Endothelial cell of umbilical vein (primary cell): ENCODE results near the gene IFITM2. TPM values are rescaled to one million over a fixed set of nuclear protein-coding genes. Genes with fewer than 3 reads are reported as not detected.

Experiments used
- BruUV-seq: library from RNA; stranded (reverse); fragments of 400-500 nt; replicated peaks from 2 replicates; lab custom pipeline; 2021; lab: Mats Ljungman, UMichigan
- CTCF ChIA-PET: fragments of 300-600, 350-600 bp; sonication (Branson Sonifier 250); formaldehyde crosslinking; loops from one replicate; lab custom pipeline; 2021; ENCODE audit warnings: antibody characterized with exemption, inconsistent platforms; lab: Charles Lee
- POLR2A ChIA-PET: fragments of 300-600, 350-600 bp; sonication (Branson Sonifier 250); formaldehyde crosslinking; loops from one replicate; lab custom pipeline; 2021; ENCODE audit warnings: antibody characterized with exemption, inconsistent platforms; lab: Charles Lee
- DNase-seq: peaks from one replicate; pipeline ENCODE4 v3.0.0-alpha.2; 2011; ENCODE audit warnings: low read depth, low spot score
- FAIRE-seq: peaks from 2 replicates; lab custom pipeline; 2011; peaks lifted over from hg19 to GRCh38; lab: Jason Lieb, UNC
- H2AFZ ChIP-seq: 2 replicates; pipeline ENCODE4 v1.6.0; 2012; ENCODE audit warnings: low read depth, low read length, control low read depth, inconsistent platforms
- H3K27ac ChIP-seq: 2 replicates; pipeline ENCODE4 v1.5.1; 2011; ENCODE audit warnings: low read depth, mild to moderate bottlenecking, control low read depth, low read length, moderate library complexity; ENCODE audit not compliant: insufficient read depth
- H3K27me3 ChIP-seq, 2 experiments: 2 replicates each; pipeline versions ENCODE4 v1.6.0 to v1.6.1; 2011; ENCODE audit warnings: low read length in 2 of 2, mixed read lengths in 1 of 2; ENCODE audit not compliant: control insufficient read depth in 2 of 2, insufficient read depth in 2 of 2
- H3K36me3 ChIP-seq, 2 experiments: 2 replicates in 1 of 2; 3 replicates in 1 of 2; pipeline ENCODE4 v1.5.1; 2011; ENCODE audit warnings: low read length in 2 of 2, mild to moderate bottlenecking in 1 of 2, moderate library complexity in 1 of 2; ENCODE audit not compliant: control insufficient read depth in 2 of 2, insufficient read depth in 2 of 2; ENCODE audit errors: extremely low read depth in 1 of 2
- H3K4me1 ChIP-seq: 3 replicates; pipeline ENCODE4 v1.5.1; 2011; ENCODE audit warnings: mild to moderate bottlenecking, low read length; ENCODE audit not compliant: control insufficient read depth, insufficient read depth; ENCODE audit errors: extremely low read depth
- H3K4me2 ChIP-seq: 2 replicates; pipeline ENCODE4 v1.6.1; 2011; ENCODE audit warnings: low read length, control low read depth, mixed read lengths; ENCODE audit not compliant: insufficient read depth
- H3K4me3 ChIP-seq, 3 experiments: fragments of 200-600 bp in 1 of 3; sonication (generic), shearing (Covaris generic) in 1 of 3; replicated peaks in 1 of 3; 2 replicates each; pipeline ENCODE4 v1.5.1; 2011 to 2016; ENCODE audit warnings: control low read depth in 3 of 3, low read length in 3 of 3, mild to moderate bottlenecking in 2 of 3, inconsistent platforms in 1 of 3, low read depth in 1 of 3, moderate library complexity in 1 of 3; ENCODE audit not compliant: insufficient read depth in 1 of 3
- H3K79me2 ChIP-seq: 2 replicates; pipeline ENCODE4 v1.6.0; 2012; ENCODE audit warnings: low read length, inconsistent platforms; ENCODE audit not compliant: control insufficient read depth, insufficient read depth
- H3K9ac ChIP-seq: replicated peaks from 2 replicates; pipeline ENCODE3; 2011; ENCODE audit warnings: low read length, control low read depth; ENCODE audit not compliant: insufficient read depth; ENCODE audit errors: extremely low read depth
- H3K9me1 ChIP-seq: replicated peaks from 3 replicates; pipeline ENCODE4 v1.6.0; 2011; ENCODE audit warnings: mild to moderate bottlenecking, low read length; ENCODE audit not compliant: control insufficient read depth, insufficient read depth; ENCODE audit errors: extremely low read depth
- H3K9me3 ChIP-seq: replicated peaks from 2 replicates; pipeline ENCODE4 v1.5.1; 2012; ENCODE audit warnings: low read length, inconsistent platforms; ENCODE audit not compliant: control insufficient read depth, insufficient read depth
- H4K20me1 ChIP-seq: replicated peaks from 2 replicates; pipeline ENCODE3; 2011; ENCODE audit warnings: mild to moderate bottlenecking, low read length; ENCODE audit not compliant: control insufficient read depth, insufficient read depth; ENCODE audit errors: extremely low read depth
- FOS ChIP-seq: IDR thresholded peaks from 2 replicates; pipeline ENCODE4 v1.6.1; 2011; ENCODE audit warnings: mild to moderate bottlenecking, low read length, moderate library complexity, borderline replicate concordance; ENCODE audit not compliant: insufficient read depth
- GATA2 ChIP-seq: IDR thresholded peaks from 2 replicates; pipeline ENCODE4 v1.7.0; 2011; ENCODE audit warnings: low read depth, mild to moderate bottlenecking, moderate library complexity, mixed read lengths, low read length; ENCODE audit not compliant: insufficient read length, insufficient read depth
- JUN ChIP-seq: IDR thresholded peaks from 2 replicates; pipeline ENCODE4 v1.6.1; 2011; ENCODE audit warnings: borderline replicate concordance, low read depth; ENCODE audit not compliant: insufficient read length, insufficient read depth
- MYC ChIP-seq: IDR thresholded peaks from one replicate; pipeline ENCODE4 v1.6.1; 2011; ENCODE audit warnings: mild to moderate bottlenecking, low read depth, low read length
- POLR2A ChIP-seq: IDR thresholded peaks from 2 replicates; pipeline ENCODE4 v1.6.1; 2012; ENCODE audit warnings: low read depth, mild to moderate bottlenecking, control low read depth, low read length
- dilution Hi-C: fragments of 300-500 bp; cut with MboI; formaldehyde crosslinking; loops from one replicate; pipeline ENCODE4 v1.15.0; 2019; ENCODE audit warnings: low sequenced_read_pairs; ENCODE audit not compliant: extremely low pct_ligation_motif_present
- intact Hi-C: fragments of 100-400 bp; cut with micrococcal nuclease; formaldehyde crosslinking; loops from one replicate; pipeline ENCODE4 v1.10.0; 2022
- polyA plus RNA-seq, 4 experiments: library from polyadenylated mRNA; depleted of rRNA in 3 of 4; stranded (reverse) in 3 of 4; unstranded in 1 of 4; fragments of >200 nt; gene quantifications; 2 replicates each; pipeline versions ENCODE4 v1.2.1 to v1.2.3, GENCODE V29; 2011 to 2012; ENCODE audit warnings: missing spikeins in 1 of 4
- total RNA-seq: library from RNA; stranded (reverse); gene quantifications from 2 replicates; pipeline ENCODE4 v1.2.3, GENCODE V29; 2021
- TF ChIP-seq, protein P1 (sequence below), 2 donors: IDR thresholded peaks; 1 replicate in 1 of 2; 2 replicates in 1 of 2; pipeline ENCODE4 v1.5.1; 2011; ENCODE audit warnings: low read length in 2 of 2, mild to moderate bottlenecking in 2 of 2, moderate library complexity in 2 of 2, control low read depth in 1 of 2, inconsistent platforms in 1 of 2, low read depth in 1 of 2; ENCODE audit not compliant: insufficient read depth in 1 of 2; ENCODE audit errors: extremely low read depth in 1 of 2

Gene IFITM2
- total and polyA plus RNA-seq, 2 donors (not counting 3 experiments of a cell fraction or from before 2014, with no cell fraction given) = 219 to 1,135 TPM

DNA sequence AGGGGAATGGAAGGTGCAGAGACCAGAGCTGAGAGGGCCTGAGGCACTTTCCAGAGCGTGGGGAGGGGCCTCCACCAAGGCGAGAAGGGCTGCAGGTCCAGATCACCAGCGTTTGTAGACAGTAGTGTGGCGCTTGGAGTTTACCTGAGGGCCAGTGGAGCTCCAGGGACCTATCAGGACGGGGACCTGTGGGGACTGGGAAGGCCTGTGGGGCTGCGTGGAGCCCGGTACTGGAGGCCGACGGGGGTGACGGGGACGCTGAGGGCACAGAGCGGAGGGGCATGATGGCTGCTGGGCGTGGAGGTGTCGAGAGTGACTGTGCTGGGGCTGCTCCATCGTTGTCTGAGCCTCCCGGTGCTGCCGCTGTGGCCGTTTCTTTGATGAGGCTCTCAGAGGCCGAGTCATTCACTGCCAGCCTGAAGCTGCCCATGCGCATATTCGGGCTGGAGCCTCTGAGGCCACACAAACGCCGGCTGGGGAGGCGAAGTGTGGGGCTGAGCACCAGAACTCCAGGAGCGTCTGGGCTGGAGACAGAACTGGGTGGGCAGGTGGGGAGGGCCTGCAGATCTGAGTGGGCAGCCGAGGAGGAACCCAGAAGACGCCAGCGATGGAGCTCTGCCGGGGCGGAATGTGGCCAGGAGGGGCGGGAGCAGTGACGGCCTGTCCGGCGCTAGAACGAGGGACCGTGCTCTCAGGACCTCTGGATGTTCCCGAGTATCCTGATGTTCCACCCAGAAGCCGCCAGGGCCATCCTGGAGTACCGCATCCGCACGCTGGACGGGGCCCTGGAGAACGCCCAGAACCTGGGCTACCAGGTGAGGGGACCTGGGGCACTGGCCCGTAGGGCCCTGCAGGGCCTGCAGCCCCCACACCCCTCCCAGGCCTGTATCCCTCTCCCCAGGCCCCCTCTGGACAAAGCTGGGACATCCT, 16.1 kb upstream of the IFITM2 start:
- H4K20me1 ChIP-seq = no peaks in the 10 kb centered on the region
- no peak overlapping the region for H3K9ac ChIP-seq
- dilution Hi-C loops = no loop called here
- H3K9me1 ChIP-seq = no peaks in the 10 kb centered on the region
- no TSS peak for BruUV-seq
- DNase-seq = no peak
- H3K36me3 ChIP-seq = peaks cover 0 to 8% of the 10 kb centered on the region in 2 experiments
- no peak overlapping the region for H3K27ac ChIP-seq
- no peaks in the 10 kb centered on the region for H3K79me2 ChIP-seq
- peaks cover 3% of the 10 kb centered on the region for H3K4me1 ChIP-seq
- H3K4me3 ChIP-seq = no peak overlapping the region
- no peak for FAIRE-seq
- ChIA-PET CTCF (interaction anchor here (1.3 to 2.2 kb wide), 2 partner anchors 13 to 14 kb away, joined by 4 to 11 read pairs; no protein-coding TSS in a partner anchor), POLR2A (no interaction called here)
- no peak overlapping the region for H3K4me2 ChIP-seq
- intact Hi-C loops = no loop called here
- no peaks in the 10 kb centered on the region for H3K9me3 ChIP-seq
- TF ChIP-seq POLR2A (no peak), FOS (no peak), GATA2 (no peak), MYC (no peak), JUN (no peak)
- TF ChIP-seq, protein P1, sequence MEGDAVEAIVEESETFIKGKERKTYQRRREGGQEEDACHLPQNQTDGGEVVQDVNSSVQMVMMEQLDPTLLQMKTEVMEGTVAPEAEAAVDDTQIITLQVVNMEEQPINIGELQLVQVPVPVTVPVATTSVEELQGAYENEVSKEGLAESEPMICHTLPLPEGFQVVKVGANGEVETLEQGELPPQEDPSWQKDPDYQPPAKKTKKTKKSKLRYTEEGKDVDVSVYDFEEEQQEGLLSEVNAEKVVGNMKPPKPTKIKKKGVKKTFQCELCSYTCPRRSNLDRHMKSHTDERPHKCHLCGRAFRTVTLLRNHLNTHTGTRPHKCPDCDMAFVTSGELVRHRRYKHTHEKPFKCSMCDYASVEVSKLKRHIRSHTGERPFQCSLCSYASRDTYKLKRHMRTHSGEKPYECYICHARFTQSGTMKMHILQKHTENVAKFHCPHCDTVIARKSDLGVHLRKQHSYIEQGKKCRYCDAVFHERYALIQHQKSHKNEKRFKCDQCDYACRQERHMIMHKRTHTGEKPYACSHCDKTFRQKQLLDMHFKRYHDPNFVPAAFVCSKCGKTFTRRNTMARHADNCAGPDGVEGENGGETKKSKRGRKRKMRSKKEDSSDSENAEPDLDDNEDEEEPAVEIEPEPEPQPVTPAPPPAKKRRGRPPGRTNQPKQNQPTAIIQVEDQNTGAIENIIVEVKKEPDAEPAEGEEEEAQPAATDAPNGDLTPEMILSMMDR (IDR thresholded peaks at IDR 0.05; ENCODE audit: extremely low read depth in 1 of 2, insufficient read depth in 1 of 2, low read depth in 1 of 2, low read length in 2 of 2) = no peak
- H3K27me3 ChIP-seq = peaks cover 8% of the 10 kb centered on the region in 2 experiments
- H2AFZ ChIP-seq = no peak overlapping the region
